DOHH2 (cell line): ENCODE measurements around the gene TNFSF10.

ENCODE experiments used
- H3F3A ChIP-seq: fragments of 200-600 bp; sonication (generic), shearing (Covaris generic); 2 replicates; pipeline ENCODE4 v1.6.0; 2016; ENCODE audit warnings: antibody characterized with exemption, mild to moderate bottlenecking; ENCODE audit not compliant: control insufficient read depth, insufficient read depth
- H3K27ac ChIP-seq: fragments of 200-600 bp; sonication (generic); 2 replicates; pipeline ENCODE4 v1.5.1; 2014; ENCODE audit warnings: low read depth, mild to moderate bottlenecking, low read length, moderate library complexity
- H3K27me3 ChIP-seq: fragments of 200-600 bp; sonication (generic); 2 replicates; pipeline ENCODE4 v1.6.1; 2014; ENCODE audit warnings: mild to moderate bottlenecking, low read length, mixed read lengths; ENCODE audit not compliant: control insufficient read depth
- H3K36me3 ChIP-seq: fragments of 200-600 bp; sonication (generic); 2 replicates; pipeline ENCODE4 v1.6.1; 2014; ENCODE audit warnings: mild to moderate bottlenecking, low read length, moderate library complexity, mixed read lengths; ENCODE audit not compliant: control insufficient read depth
- H3K4me1 ChIP-seq: fragments of 200-600 bp; sonication (generic); 2 replicates; pipeline ENCODE4 v1.6.1; 2014; ENCODE audit warnings: mild to moderate bottlenecking, low read length, mixed read lengths; ENCODE audit not compliant: control insufficient read depth
- H3K4me2 ChIP-seq: fragments of 200-600 bp; sonication (generic); 2 replicates; pipeline ENCODE4 v1.6.0; 2014; ENCODE audit warnings: mild to moderate bottlenecking, low read length, moderate library complexity
- H3K4me3 ChIP-seq: fragments of 200-600 bp; sonication (generic); 2 replicates; pipeline ENCODE4 v1.5.1; 2014; ENCODE audit warnings: mild to moderate bottlenecking, low read length, mixed read lengths
- H3K79me2 ChIP-seq: fragments of 200-600 bp; sonication (generic); 2 replicates; pipeline ENCODE4 v1.6.1; 2014; ENCODE audit warnings: mild to moderate bottlenecking, low read length, mixed read lengths; ENCODE audit not compliant: control insufficient read depth
- H3K9me2 ChIP-seq: fragments of 200-600 bp; sonication (generic); replicated peaks from 2 replicates; pipeline ENCODE4 v1.6.1; 2014; ENCODE audit warnings: mild to moderate bottlenecking, low read length, mixed read lengths; ENCODE audit not compliant: control insufficient read depth
- H3K9me3 ChIP-seq: fragments of 200-600 bp; sonication (generic); 2 replicates; pipeline ENCODE4 v1.6.1; 2014; ENCODE audit warnings: antibody characterized with exemption, low read length, mixed read lengths; ENCODE audit not compliant: control insufficient read depth, insufficient read depth
- H4K20me1 ChIP-seq: fragments of 200-600 bp; sonication (generic); 2 replicates; pipeline ENCODE4 v1.6.0; 2014; ENCODE audit warnings: low read depth, mild to moderate bottlenecking, antibody characterized with exemption, low read length, moderate library complexity; ENCODE audit not compliant: control insufficient read depth, insufficient read depth
- EZH2phosphoT487 ChIP-seq: fragments of 200-600 bp; sonication (generic); IDR thresholded peaks from 2 replicates; pipeline ENCODE4 v1.6.1; 2017; ENCODE audit warnings: borderline replicate concordance, mild to moderate bottlenecking, antibody characterized with exemption, low read length, moderate library complexity, mixed read lengths
- TF ChIP-seq, protein P1 (sequence below): fragments of 200-600 bp; sonication (generic); IDR thresholded peaks from one replicate; pipeline ENCODE4 v1.5.1; 2014; ENCODE audit warnings: antibody characterized with exemption, mild to moderate bottlenecking, low read depth, low read length; ENCODE audit not compliant: poor library complexity, severe bottlenecking

Gene TNFSF10

DNA sequence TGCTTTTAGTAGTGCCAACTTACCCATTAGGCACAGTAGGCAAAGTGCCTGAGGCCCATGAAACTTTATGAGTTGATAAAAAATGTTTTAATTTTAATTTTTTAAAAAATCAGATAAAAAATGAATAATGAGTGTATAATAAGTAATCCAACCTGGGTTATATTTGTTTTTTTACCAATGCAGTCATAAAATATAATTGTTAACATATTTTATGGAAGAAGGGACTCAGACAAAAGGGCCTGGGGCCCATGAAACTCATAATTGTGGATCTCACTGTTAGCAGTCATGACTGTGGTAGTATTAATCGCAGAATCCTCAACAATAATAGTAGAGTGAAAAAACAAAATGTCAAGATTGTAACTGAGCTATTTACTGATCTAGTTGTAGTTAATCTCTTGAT lies 16.8 kb upstream of the TNFSF10 start:
- Histone ChIP-seq H3K4me1 (0 out of 2 replicates have a peak, but pooled peaks cover 3% of the 10 kb centered on the region), H3K4me3 (no peak overlapping the region), H4K20me1 (no peaks in the 10 kb centered on the region), H3K9me3 (no peaks in the 10 kb centered on the region), H3K36me3 (no peaks in the 10 kb centered on the region), H3K9me2 (no peaks in the 10 kb centered on the region), H3K27ac (no peak overlapping the region), H3K79me2 (no peaks in the 10 kb centered on the region), H3F3A (no peaks in the 10 kb centered on the region), H3K27me3 (0 out of 2 replicates have a peak, but pooled peaks cover 4% of the 10 kb centered on the region), H3K4me2 (no peak overlapping the region)
- TF ChIP-seq, protein P1, sequence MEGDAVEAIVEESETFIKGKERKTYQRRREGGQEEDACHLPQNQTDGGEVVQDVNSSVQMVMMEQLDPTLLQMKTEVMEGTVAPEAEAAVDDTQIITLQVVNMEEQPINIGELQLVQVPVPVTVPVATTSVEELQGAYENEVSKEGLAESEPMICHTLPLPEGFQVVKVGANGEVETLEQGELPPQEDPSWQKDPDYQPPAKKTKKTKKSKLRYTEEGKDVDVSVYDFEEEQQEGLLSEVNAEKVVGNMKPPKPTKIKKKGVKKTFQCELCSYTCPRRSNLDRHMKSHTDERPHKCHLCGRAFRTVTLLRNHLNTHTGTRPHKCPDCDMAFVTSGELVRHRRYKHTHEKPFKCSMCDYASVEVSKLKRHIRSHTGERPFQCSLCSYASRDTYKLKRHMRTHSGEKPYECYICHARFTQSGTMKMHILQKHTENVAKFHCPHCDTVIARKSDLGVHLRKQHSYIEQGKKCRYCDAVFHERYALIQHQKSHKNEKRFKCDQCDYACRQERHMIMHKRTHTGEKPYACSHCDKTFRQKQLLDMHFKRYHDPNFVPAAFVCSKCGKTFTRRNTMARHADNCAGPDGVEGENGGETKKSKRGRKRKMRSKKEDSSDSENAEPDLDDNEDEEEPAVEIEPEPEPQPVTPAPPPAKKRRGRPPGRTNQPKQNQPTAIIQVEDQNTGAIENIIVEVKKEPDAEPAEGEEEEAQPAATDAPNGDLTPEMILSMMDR: no peak
- no peak for TF ChIP-seq EZH2phosphoT487

DNA sequence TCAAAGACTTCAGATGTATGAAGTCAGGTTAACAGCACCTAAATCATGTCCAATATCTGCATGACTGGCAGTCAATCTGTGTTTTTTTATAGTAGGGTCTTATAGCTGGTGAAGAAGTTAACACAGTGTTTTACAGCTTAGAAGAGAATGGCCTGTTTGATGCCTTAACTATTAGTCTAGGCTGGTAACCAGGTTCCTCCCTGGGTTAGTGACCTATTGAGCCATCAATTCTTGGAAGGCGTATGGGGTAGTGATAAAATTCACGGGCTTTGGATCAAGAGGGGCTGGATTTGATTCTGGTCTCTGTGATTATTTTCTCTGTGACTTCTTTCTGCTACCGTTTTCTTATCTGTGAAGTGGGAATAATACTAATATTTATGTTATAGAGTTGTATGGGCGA lies 16.0 kb upstream of the TNFSF10 start:
- H3K36me3 ChIP-seq: no peaks in the 10 kb centered on the region
- H3K27ac ChIP-seq: no peak overlapping the region
- H3K4me3 ChIP-seq: no peak overlapping the region
- TF ChIP-seq, protein P1: no peak
- no peak for TF ChIP-seq EZH2phosphoT487
- H3F3A ChIP-seq: no peaks in the 10 kb centered on the region
- H3K79me2 ChIP-seq: no peaks in the 10 kb centered on the region
- H3K4me1 ChIP-seq: no peaks in the 10 kb centered on the region
- H3K9me2 ChIP-seq: no peaks in the 10 kb centered on the region
- no peaks in the 10 kb centered on the region for H3K9me3 ChIP-seq
- no peaks in the 10 kb centered on the region for H4K20me1 ChIP-seq
- H3K27me3 ChIP-seq: 0 out of 2 replicates have a peak, but pooled peaks cover 4% of the 10 kb centered on the region
- H3K4me2 ChIP-seq: no peak overlapping the region

DNA sequence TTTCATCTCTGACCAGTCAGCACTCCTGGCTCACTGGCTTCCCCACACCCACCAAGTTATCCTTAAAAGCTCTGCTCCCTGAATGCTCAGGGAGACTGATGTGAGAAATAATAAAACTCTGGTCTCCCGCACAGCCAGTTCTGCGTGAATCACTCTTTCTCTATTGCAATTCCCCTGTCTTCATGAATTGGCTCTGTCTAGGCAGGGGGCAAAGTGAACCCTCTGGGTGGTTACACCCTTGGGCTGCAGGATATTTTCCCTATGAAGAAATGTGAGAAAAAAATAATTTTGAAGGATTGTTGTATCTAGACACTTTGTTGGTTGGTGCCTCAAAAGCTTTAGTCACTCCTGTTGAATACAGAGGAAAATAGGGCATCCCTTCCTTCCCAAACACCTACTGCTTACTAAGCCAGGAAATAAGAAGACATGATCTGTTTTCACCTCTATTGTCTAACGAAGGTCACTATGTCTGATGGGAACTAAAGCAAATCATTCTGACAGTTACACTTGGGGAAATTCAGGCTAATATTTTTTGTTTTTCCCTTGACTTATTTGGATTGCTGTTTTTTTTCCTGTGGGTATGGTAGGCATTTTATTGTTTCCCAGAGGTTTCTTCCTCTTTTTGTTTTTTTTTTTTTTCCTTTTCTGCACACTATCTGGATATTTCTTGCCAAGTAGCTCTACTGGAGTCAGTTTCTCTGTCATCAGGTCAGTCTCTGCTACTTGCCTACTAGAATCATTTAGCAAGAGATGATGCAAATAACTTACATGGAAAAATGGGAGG lies 15.3 kb upstream of the TNFSF10 start:
- Histone ChIP-seq H3K9me3 (no peaks in the 10 kb centered on the region), H3F3A (no peaks in the 10 kb centered on the region), H3K27ac (no peak overlapping the region), H3K79me2 (no peaks in the 10 kb centered on the region), H3K4me1 (no peaks in the 10 kb centered on the region), H3K36me3 (no peaks in the 10 kb centered on the region), H3K27me3 (0 out of 2 replicates have a peak, but pooled peaks cover 4% of the 10 kb centered on the region), H3K4me3 (no peak overlapping the region), H3K4me2 (no peak overlapping the region), H3K9me2 (no peaks in the 10 kb centered on the region), H4K20me1 (no peaks in the 10 kb centered on the region)
- TF ChIP-seq, protein P1: no peak
- no peak for TF ChIP-seq EZH2phosphoT487
